Measurements from ENCODE around the gene CCDC107.

GRCh38 chr9:35685506-35685905 lies 27.4 kb downstream of the CCDC107 start:
- TF ChIP-seq POLR2AphosphoS5 (IDR thresholded peaks at IDR 0.05; ENCODE audit: low read depth, low read length) (no peak), TAF1 (IDR thresholded peaks at IDR 0.05; ENCODE audit: borderline replicate concordance, insufficient read depth, low read length) (no peak), REST (IDR thresholded peaks at IDR 0.05; ENCODE audit: insufficient read depth in 1 of 2, low read depth in 2 of 2, low read length in 2 of 2) (no peak), SIN3A (IDR thresholded peaks at IDR 0.05; ENCODE audit: borderline replicate concordance, insufficient read depth, low read length) (no peak), FOXP2 (optimal IDR thresholded peaks at IDR 0.05; ENCODE audit: borderline replicate concordance, extremely low read depth, extremely low read length, insufficient read depth) (no peak)

All from PFSK-1 (cell line).